Mesenchymal stem cell (in vitro differentiated cells and primary cell): ENCODE results near the gene COA3.

Experiments used
- DNase-seq: peaks from one replicate; pipeline ENCODE4 v3.0.0-alpha.2; 2013
- H2AFZ ChIP-seq: one replicate; pipeline ENCODE4 v1.6.1; 2013; ENCODE audit warnings: low read depth, mild to moderate bottlenecking, control low read depth, inconsistent platforms, low read length, moderate library complexity
- H2AK5ac ChIP-seq: 2 replicates; pipeline ENCODE4 v1.6.1; 2013; ENCODE audit warnings: low read length, moderate library complexity, mild to moderate bottlenecking, inconsistent platforms; ENCODE audit not compliant: severe bottlenecking
- H2BK120ac ChIP-seq: one replicate; pipeline ENCODE4 v1.6.1; 2013; ENCODE audit warnings: low read depth, mild to moderate bottlenecking, inconsistent platforms, low read length, moderate library complexity
- H2BK12ac ChIP-seq, 2 experiments: one replicate each; pipeline ENCODE4 v1.6.1; 2013; ENCODE audit warnings: inconsistent platforms in 2 of 2, low read length in 2 of 2, mild to moderate bottlenecking in 2 of 2, moderate library complexity in 2 of 2, control low read depth in 1 of 2
- H2BK15ac ChIP-seq: one replicate; pipeline ENCODE4 v1.6.1; 2013; ENCODE audit warnings: mild to moderate bottlenecking, low read depth, inconsistent platforms; ENCODE audit not compliant: poor library complexity, severe bottlenecking
- H2BK5ac ChIP-seq: 2 replicates; pipeline ENCODE4 v1.6.1; 2013; ENCODE audit warnings: low read depth, mild to moderate bottlenecking, low read length, control low read depth, inconsistent platforms; ENCODE audit not compliant: poor library complexity, severe bottlenecking
- H3K14ac ChIP-seq, 2 experiments: one replicate each; pipeline ENCODE4 v1.6.1; 2013; ENCODE audit warnings: inconsistent platforms in 2 of 2, low read length in 2 of 2, control low read depth in 1 of 2, mild to moderate bottlenecking in 1 of 2, moderate library complexity in 1 of 2
- H3K18ac ChIP-seq, 2 experiments: one replicate each; pipeline ENCODE4 v1.6.1; 2013; ENCODE audit warnings: inconsistent platforms in 2 of 2, low read length in 2 of 2, control low read depth in 1 of 2, low read depth in 1 of 2, mild to moderate bottlenecking in 1 of 2
- H3K23ac ChIP-seq, 2 experiments: one replicate each; pipeline ENCODE4 v1.6.1; 2013; ENCODE audit warnings: inconsistent platforms in 2 of 2, low read length in 2 of 2, mild to moderate bottlenecking in 2 of 2, moderate library complexity in 2 of 2, control low read depth in 1 of 2
- H3K27ac ChIP-seq: 2 replicates; pipeline ENCODE4 v1.5.1; 2013; ENCODE audit warnings: mild to moderate bottlenecking, moderate library complexity, low read length, control low read depth, inconsistent platforms; ENCODE audit not compliant: poor library complexity, severe bottlenecking
- H3K27me3 ChIP-seq, 2 experiments: 2 replicates each; pipeline versions ENCODE4 v1.6.1 to v1.7.0; 2013; ENCODE audit warnings: low read length in 2 of 2, mild to moderate bottlenecking in 2 of 2, moderate library complexity in 2 of 2, control low read depth in 1 of 2, inconsistent platforms in 1 of 2; ENCODE audit not compliant: control insufficient read depth in 1 of 2, insufficient read depth in 1 of 2
- H3K36me3 ChIP-seq, 2 experiments: 2 replicates each; pipeline versions ENCODE4 v1.6.1 to v1.7.0; 2013; ENCODE audit warnings: low read length in 2 of 2, control low read depth in 1 of 2, inconsistent platforms in 1 of 2, low read depth in 1 of 2, mild to moderate bottlenecking in 1 of 2; ENCODE audit not compliant: insufficient read depth in 2 of 2, control insufficient read depth in 1 of 2
- H3K4ac ChIP-seq, 2 experiments: one replicate each; pipeline ENCODE4 v1.6.1; 2013; ENCODE audit warnings: inconsistent platforms in 2 of 2, low read length in 2 of 2, mild to moderate bottlenecking in 2 of 2, moderate library complexity in 2 of 2, control low read depth in 1 of 2, low read depth in 1 of 2
- H3K4me1 ChIP-seq: 2 replicates; pipeline ENCODE4 v1.6.1; 2013; ENCODE audit warnings: low read depth, low read length, control low read depth; ENCODE audit not compliant: control insufficient read depth, insufficient read depth
- H3K4me2 ChIP-seq: 2 replicates; pipeline ENCODE4 v1.6.1; 2013; ENCODE audit warnings: low read length, mild to moderate bottlenecking, inconsistent platforms; ENCODE audit not compliant: poor library complexity, severe bottlenecking
- H3K4me3 ChIP-seq, 2 experiments: 2 replicates each; pipeline versions ENCODE4 v1.5.1 to v1.7.0; 2013; ENCODE audit warnings: low read length in 2 of 2, mild to moderate bottlenecking in 2 of 2, control low read depth in 1 of 2, low read depth in 1 of 2; ENCODE audit not compliant: insufficient read depth in 1 of 2
- H3K79me1 ChIP-seq: replicated peaks from 2 replicates; pipeline ENCODE4 v1.6.1; 2013; ENCODE audit warnings: mild to moderate bottlenecking, control low read depth, low read length, inconsistent platforms; ENCODE audit not compliant: poor library complexity, severe bottlenecking
- H3K9ac ChIP-seq: 2 replicates; pipeline ENCODE4 v1.7.0; 2013; ENCODE audit warnings: mild to moderate bottlenecking, low read length, moderate library complexity
- H3K9me3 ChIP-seq: 2 replicates; pipeline ENCODE4 v1.7.0; 2013; ENCODE audit warnings: mild to moderate bottlenecking, low read length; ENCODE audit not compliant: control insufficient read depth
- H4K8ac ChIP-seq: one replicate; pipeline ENCODE4 v1.6.1; 2013; ENCODE audit warnings: inconsistent platforms, mild to moderate bottlenecking, low read length, moderate library complexity
- H4K91ac ChIP-seq: one replicate; pipeline ENCODE4 v1.6.1; 2013; ENCODE audit warnings: mild to moderate bottlenecking, low read length, inconsistent platforms
- WGBS: methylation state at CpG from one replicate; pipeline ENCODE4 v1.1.7; 2013; ENCODE audit warnings: mixed read lengths; 5-methylcytosine and 5-hydroxymethylcytosine counted together

COA3 gene

GRCh38 chr17:42821176-42821575 lies 22.7 kb upstream of the COA3 start:
- Histone ChIP-seq H3K9me3 (no peaks in the 10 kb centered on the region), H2BK120ac (no peak overlapping the region), H4K8ac (no peak overlapping the region), H3K23ac (no peak overlapping the region), H2BK12ac (no peak overlapping the region), H3K36me3 (peaks cover 32 to 65% of the 10 kb centered on the region in 2 experiments), H3K27ac (no peak overlapping the region), H2BK5ac (no peak overlapping the region), H2BK15ac (no peak overlapping the region), H3K4me1 (peaks cover 12% of the 10 kb centered on the region), H3K4ac (no peak overlapping the region), H3K9ac (peak overlapping the region; percentile 28), H3K4me3 (no peak overlapping the region), H3K79me1 (peaks cover 26% of the 10 kb centered on the region), H2AFZ (no peak overlapping the region), H4K91ac (no peak overlapping the region), H3K14ac (no peak overlapping the region), H3K4me2 (no peak overlapping the region), H3K27me3 (no peaks in the 10 kb centered on the region), H3K18ac (no peak overlapping the region), H2AK5ac (no peak overlapping the region)
- WGBS = 100% methylated on average over 1 of the region's 7 CpGs
- no peak for DNase-seq

DNA sequence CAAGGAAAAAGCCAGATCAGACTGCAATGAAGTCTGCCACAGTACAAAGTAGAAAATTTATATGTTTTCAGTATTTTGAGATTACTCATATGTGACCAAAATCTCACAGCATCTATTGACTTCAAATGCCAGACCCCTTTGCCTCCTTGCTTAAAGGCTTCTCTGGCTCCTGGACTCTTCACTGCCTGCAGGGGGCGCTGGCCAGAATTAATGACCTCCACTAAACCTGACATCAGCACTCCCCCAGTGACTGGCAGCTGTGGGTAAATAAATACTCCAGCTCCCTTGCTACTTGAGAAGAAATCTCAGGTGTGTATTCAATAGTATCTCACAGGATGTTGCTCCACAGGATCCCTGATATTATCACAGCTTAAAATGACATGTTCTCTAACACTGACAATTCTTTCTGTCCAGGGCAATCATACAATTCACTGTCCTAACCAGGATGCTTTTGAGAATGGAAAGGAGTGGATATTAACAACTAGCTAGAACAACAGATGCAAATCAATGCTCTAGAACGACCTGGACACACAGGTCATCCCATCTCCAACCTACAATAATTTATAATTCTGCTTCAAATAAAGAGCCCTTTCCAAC lies 21.5 kb upstream of the COA3 start:
- Histone ChIP-seq H3K36me3 (peaks cover 39 to 76% of the 10 kb centered on the region in 2 experiments), H3K9me3 (no peaks in the 10 kb centered on the region), H4K91ac (no peak overlapping the region), H3K27ac (no peak overlapping the region), H3K14ac (no peak overlapping the region), H2AK5ac (no peak overlapping the region), H3K27me3 (no peaks in the 10 kb centered on the region), H2BK120ac (no peak overlapping the region), H2BK12ac (no peak overlapping the region), H3K9ac (no peak overlapping the region), H3K23ac (no peak overlapping the region), H3K4ac (no peak overlapping the region), H3K18ac (no peak overlapping the region), H2AFZ (no peak overlapping the region), H3K4me3 (no peak overlapping the region), H4K8ac (no peak overlapping the region), H3K79me1 (peaks cover 29% of the 10 kb centered on the region), H2BK15ac (no peak overlapping the region), H3K4me1 (peaks cover 12% of the 10 kb centered on the region), H2BK5ac (no peak overlapping the region), H3K4me2 (no peak overlapping the region)
- 75% methylated on average over 1 of the region's 2 CpGs for WGBS
- peak; percentile 74 for DNase-seq

DNA sequence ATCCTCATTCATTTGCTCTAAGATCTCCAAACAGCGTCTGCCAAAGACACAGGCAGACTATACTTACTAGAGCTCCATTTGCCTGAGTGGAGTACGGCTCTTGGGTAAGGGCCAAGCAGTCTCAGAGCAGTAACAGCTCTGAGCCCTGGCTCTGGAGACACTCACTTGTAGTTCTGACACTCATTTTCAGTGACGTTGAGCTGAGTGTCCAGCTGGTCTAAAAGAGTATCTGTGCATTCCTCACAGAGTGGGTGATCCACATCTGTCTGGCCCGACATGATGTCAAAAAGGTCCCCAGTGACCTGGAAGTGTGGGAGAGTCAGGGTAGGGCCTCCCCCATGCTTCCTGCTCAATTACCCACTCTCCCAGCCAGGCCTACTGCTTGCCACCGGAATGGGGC lies 19.9 kb upstream of the COA3 start:
- no peak overlapping the region for H2BK12ac ChIP-seq
- no peak overlapping the region for H3K27ac ChIP-seq
- peak overlapping the region; percentile 39 for H3K9ac ChIP-seq
- peaks cover 33% of the 10 kb centered on the region for H3K79me1 ChIP-seq
- no peak overlapping the region for H2AK5ac ChIP-seq
- H4K91ac ChIP-seq = no peak overlapping the region
- no peak overlapping the region for H3K18ac ChIP-seq
- H3K36me3 ChIP-seq = peaks cover 45 to 91% of the 10 kb centered on the region in 2 experiments
- 95% methylated on average over 5 of the region's 5 CpGs for WGBS
- H3K27me3 ChIP-seq = no peaks in the 10 kb centered on the region
- H2BK120ac ChIP-seq = no peak overlapping the region
- H4K8ac ChIP-seq = no peak overlapping the region
- no peak overlapping the region for H3K4me3 ChIP-seq
- H3K4ac ChIP-seq = no peak overlapping the region
- H3K14ac ChIP-seq = no peak overlapping the region
- no peak overlapping the region for H3K23ac ChIP-seq
- no peaks in the 10 kb centered on the region for H3K9me3 ChIP-seq
- no peak overlapping the region for H3K4me2 ChIP-seq
- H2BK15ac ChIP-seq = no peak overlapping the region
- H2AFZ ChIP-seq = no peak overlapping the region
- DNase-seq = no peak
- peaks cover 7% of the 10 kb centered on the region for H3K4me1 ChIP-seq
- H2BK5ac ChIP-seq = no peak overlapping the region

DNA sequence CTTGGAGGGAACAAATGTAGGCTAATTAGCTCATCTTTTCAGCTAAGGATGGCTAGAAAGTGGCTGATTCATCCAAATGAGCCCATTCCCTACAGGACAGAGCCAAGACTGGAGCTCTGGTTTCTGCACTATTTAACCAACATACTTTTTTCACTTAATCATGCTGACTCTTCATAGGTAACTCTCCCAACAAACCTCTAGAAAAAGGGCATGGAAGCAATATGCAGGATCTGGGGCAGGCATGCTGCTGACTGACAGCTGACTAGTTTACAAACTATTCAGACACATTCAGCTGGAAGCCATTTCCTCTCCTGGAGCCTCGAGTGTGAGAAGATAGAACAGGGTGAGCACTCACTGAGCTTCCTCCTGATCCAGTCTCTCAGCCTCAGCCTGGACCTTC lies 19.4 kb upstream of the COA3 start:
- peaks cover 45 to 92% of the 10 kb centered on the region in 2 experiments for H3K36me3 ChIP-seq
- H3K27me3 ChIP-seq = no peaks in the 10 kb centered on the region
- H4K8ac ChIP-seq = no peak overlapping the region
- H3K4me2 ChIP-seq = no peak overlapping the region
- H2BK120ac ChIP-seq = no peak overlapping the region
- H3K9ac ChIP-seq = peak overlapping the region; percentile 39
- H2BK15ac ChIP-seq = no peak overlapping the region
- no peak overlapping the region for H2AFZ ChIP-seq
- H3K23ac ChIP-seq = no peak overlapping the region
- no peak overlapping the region for H2BK5ac ChIP-seq
- H3K9me3 ChIP-seq = no peaks in the 10 kb centered on the region
- H2AK5ac ChIP-seq = no peak overlapping the region
- no peak overlapping the region for H2BK12ac ChIP-seq
- no peak overlapping the region for H3K4me3 ChIP-seq
- H3K18ac ChIP-seq = no peak overlapping the region
- no peak overlapping the region for H3K4ac ChIP-seq
- H3K27ac ChIP-seq = no peak overlapping the region
- peaks cover 33% of the 10 kb centered on the region for H3K79me1 ChIP-seq
- no peak overlapping the region for H3K14ac ChIP-seq
- H4K91ac ChIP-seq = no peak overlapping the region
- WGBS = 68% methylated on average over 1 of the region's 1 CpG
- DNase-seq = no peak
- H3K4me1 ChIP-seq = peaks cover 4% of the 10 kb centered on the region
